GM23338 (cell line): ENCODE results near the gene DCST1. TPM values are rescaled to one million over a fixed set of nuclear protein-coding genes. Genes with fewer than 3 reads are reported as not detected.
A peak's percentile ranks its signal among the peaks of the same experiment; 100 is the strongest.

Experiments
- ATAC-seq: fragments of 200-7000 bp; cut with Tn5 transposase; 3 replicates; pipeline ENCODE4 v1.9.1; 2020
- DNase-seq: peaks from one replicate; pipeline ENCODE4 v3.0.0-alpha.2; 2015; ENCODE audit warnings: low spot score
- H2AFZ ChIP-seq: fragments of 200-600 bp; sonication (generic); 2 replicates; pipeline ENCODE4 v1.8.0; 2016; ENCODE audit warnings: antibody characterized with exemption, mild to moderate bottlenecking, moderate library complexity
- H3F3A ChIP-seq: fragments of 200-600 bp; sonication (generic); replicated peaks from 2 replicates; pipeline ENCODE4 v1.8.0; 2017; ENCODE audit warnings: antibody characterized with exemption, mixed run types, low read depth
- H3K27ac ChIP-seq: fragments of 200-600 bp; sonication (generic); 2 replicates; pipeline ENCODE4 v1.6.1; 2016; ENCODE audit warnings: low read depth
- H3K27me3 ChIP-seq: fragments of 200-600 bp; sonication (generic); 2 replicates; pipeline ENCODE4 v1.8.0; 2016; ENCODE audit warnings: mild to moderate bottlenecking, mixed run types, moderate library complexity; ENCODE audit not compliant: insufficient read depth
- H3K36me3 ChIP-seq: fragments of 200-600 bp; sonication (generic); 2 replicates; pipeline ENCODE4 v1.8.0; 2016; ENCODE audit warnings: mild to moderate bottlenecking; ENCODE audit not compliant: insufficient read depth
- H3K4me1 ChIP-seq: fragments of 200-600 bp; sonication (generic); 2 replicates; pipeline ENCODE4 v1.8.0; 2016; ENCODE audit warnings: mild to moderate bottlenecking, moderate library complexity; ENCODE audit not compliant: insufficient read depth
- H3K4me2 ChIP-seq: fragments of 200-600 bp; sonication (generic); 2 replicates; pipeline ENCODE4 v1.7.1; 2017; ENCODE audit warnings: mixed run types
- H3K4me3 ChIP-seq: fragments of 200-600 bp; sonication (generic); 2 replicates; pipeline ENCODE4 v1.6.1; 2016; ENCODE audit warnings: mixed run types
- H3K79me2 ChIP-seq: fragments of 200-600 bp; sonication (generic); replicated peaks from 2 replicates; pipeline ENCODE4 v1.8.0; 2017; ENCODE audit warnings: mild to moderate bottlenecking; ENCODE audit not compliant: insufficient read depth
- H3K9me2 ChIP-seq: fragments of 200-600 bp; sonication (generic); 2 replicates; pipeline ENCODE4 v1.8.0; 2017; ENCODE audit not compliant: insufficient read depth
- H4K20me1 ChIP-seq: fragments of 200-600 bp; sonication (generic); replicated peaks from 2 replicates; pipeline ENCODE4 v1.8.0; 2017; ENCODE audit warnings: mild to moderate bottlenecking; ENCODE audit not compliant: insufficient read depth
- H3K27ac Mint-ChIP-seq: 2 replicates; pipeline ENCODE4 v1.8.0; 2020; ENCODE audit warnings: inconsistent platforms, mild to moderate bottlenecking, moderate library complexity, mixed read lengths
- H3K27me3 Mint-ChIP-seq: 3 replicates; pipeline ENCODE4 v1.8.0; 2022; ENCODE audit warnings: low read depth, mild to moderate bottlenecking, moderate library complexity, mixed read lengths, inconsistent platforms; ENCODE audit not compliant: insufficient read depth, poor library complexity
- H3K36me3 Mint-ChIP-seq: 3 replicates; pipeline ENCODE4 v1.8.0; 2021; ENCODE audit warnings: low read depth, mild to moderate bottlenecking, inconsistent platforms, moderate library complexity, mixed read lengths
- H3K4me1 Mint-ChIP-seq: 3 replicates; pipeline ENCODE4 v1.8.0; 2020; ENCODE audit warnings: mild to moderate bottlenecking, inconsistent platforms, mixed read lengths
- H3K4me3 Mint-ChIP-seq: 3 replicates; pipeline ENCODE4 v1.8.0; 2021; ENCODE audit warnings: moderate library complexity, mild to moderate bottlenecking, inconsistent platforms, mixed read lengths
- H3K9me3 Mint-ChIP-seq: 3 replicates; pipeline ENCODE4 v1.8.0; 2020; ENCODE audit warnings: moderate library complexity, mild to moderate bottlenecking, inconsistent platforms, mixed read lengths
- CREB1 ChIP-seq: fragments of 250-450 bp; sonication (Bioruptor Pico); IDR thresholded peaks from 2 replicates; pipeline ENCODE4 v1.5.0; 2020; ENCODE audit warnings: low read depth, mild to moderate bottlenecking, moderate library complexity
- EZH2 ChIP-seq: fragments of 200-600 bp; sonication (generic); IDR thresholded peaks from one replicate; pipeline ENCODE4 v1.8.0; 2017; ENCODE audit warnings: antibody characterized with exemption, mild to moderate bottlenecking, low read depth; ENCODE audit not compliant: unreplicated experiment
- EZH2phosphoT487 ChIP-seq: fragments of 200-600 bp; sonication (generic); IDR thresholded peaks from one replicate; pipeline ENCODE4 v1.8.1; 2018; ENCODE audit warnings: antibody characterized with exemption; ENCODE audit not compliant: unreplicated experiment
- JUNB ChIP-seq: IDR thresholded peaks from one replicate; pipeline ENCODE4 v1.6.1; 2016; ENCODE audit warnings: antibody characterized with exemption; ENCODE audit not compliant: unreplicated experiment
- NANOG ChIP-seq: IDR thresholded peaks from 2 replicates; pipeline ENCODE4 v1.6.1; 2016; ENCODE audit warnings: antibody characterized with exemption, borderline replicate concordance
- POLR2AphosphoS5 ChIP-seq: IDR thresholded peaks from 2 replicates; pipeline ENCODE4 v1.6.1; 2016; ENCODE audit warnings: antibody characterized with exemption, low read depth
- ZNF114 ChIP-seq: fragments of 250-450 bp; sonication (Bioruptor Pico); IDR thresholded peaks from 2 replicates; pipeline ENCODE4 v1.5.0; 2020; ENCODE audit warnings: mild to moderate bottlenecking, moderate library complexity
- ZNF331 ChIP-seq: fragments of 250-450 bp; sonication (Bioruptor Pico); IDR thresholded peaks from 2 replicates; pipeline ENCODE4 v1.5.0; 2020; ENCODE audit warnings: low read depth, mild to moderate bottlenecking, moderate library complexity
- polyA plus RNA-seq: library from polyadenylated mRNA; unstranded; fragments of >200 nt; fragmentation: Nextera tagmentation; extraction: Ambion mirVana; gene quantifications from 2 replicates; pipeline ENCODE4 v1.2.1, GENCODE V29; 2016
- total RNA-seq: library from RNA; depleted of rRNA; stranded (reverse); fragments of >200 nt; shearing (Covaris generic); gene quantifications from 2 replicates; pipeline ENCODE4 v1.2.3, GENCODE V29; 2014
- TF ChIP-seq, protein P1 (sequence below): fragments of 250-450 bp; sonication (Bioruptor Pico); IDR thresholded peaks from 2 replicates; pipeline ENCODE4 v1.5.0; 2020; ENCODE audit warnings: mild to moderate bottlenecking, moderate library complexity
- TF ChIP-seq, protein P2 (sequence below): IDR thresholded peaks from one replicate; pipeline ENCODE4 v1.6.1; 2018; ENCODE audit warnings: antibody characterized with exemption; ENCODE audit not compliant: unreplicated experiment

DCST1 gene
- total and polyA plus RNA-seq, 2 experiments from 2014 or later = not detected

DNA sequence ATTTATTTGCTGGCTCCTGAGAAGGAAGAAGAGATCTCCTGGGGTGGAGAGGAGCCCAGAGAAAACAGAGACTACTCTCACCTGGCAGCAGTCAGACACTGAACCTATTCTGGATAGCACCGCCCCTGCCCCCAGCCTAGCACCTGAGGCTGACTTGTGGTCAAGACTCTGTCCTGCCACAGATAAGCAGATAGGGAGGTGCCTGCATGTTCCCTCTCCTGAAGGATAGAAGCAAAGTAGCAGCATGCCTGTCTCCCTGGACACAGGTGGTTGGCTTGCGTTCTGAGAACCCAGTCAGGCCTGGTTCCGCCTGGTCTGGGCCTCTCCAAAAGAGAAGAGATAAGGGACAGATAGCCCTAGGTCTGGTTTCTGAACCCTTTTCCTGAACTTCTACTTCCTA, 43.7 kb downstream of the DCST1 start:
- Histone ChIP-seq H3K27ac (no peak overlapping the region), H3K9me2 (no peaks in the 10 kb centered on the region), H3K79me2 (no peaks in the 10 kb centered on the region), H3K4me3 (no peak overlapping the region), H4K20me1 (peaks cover 6% of the 10 kb centered on the region; the same call in 1 of the 2 replicates), H3K27me3 (peaks cover 79% of the 10 kb centered on the region), H3F3A (peaks cover 9% of the 10 kb centered on the region), H2AFZ (no peak overlapping the region), H3K4me1 (peaks cover 25% of the 10 kb centered on the region), H3K36me3 (no peaks in the 10 kb centered on the region), H3K4me2 (no peak overlapping the region)
- DNase-seq (no peak), ATAC-seq (no peak)
- no peaks in the 10 kb centered on the region for H3K9me3 Mint-ChIP-seq
- no peak for TF ChIP-seq CREB1
- no peak for TF ChIP-seq EZH2phosphoT487
- TF ChIP-seq ZNF331 (CRISPR knock-in tag) = no peak
- TF ChIP-seq EZH2 = no peak
- no peak for TF ChIP-seq JUNB
- peak overlapping the region; percentile 6; the same call in 2 of the 3 replicates for H3K4me3 Mint-ChIP-seq
- peaks cover 30% of the 10 kb centered on the region for H3K4me1 Mint-ChIP-seq
- H3K27me3 Mint-ChIP-seq = peaks cover 61% of the 10 kb centered on the region
- H3K36me3 Mint-ChIP-seq = no peaks in the 10 kb centered on the region; the same call in 2 of the 3 replicates
- H3K27ac Mint-ChIP-seq = no peak overlapping the region

DNA sequence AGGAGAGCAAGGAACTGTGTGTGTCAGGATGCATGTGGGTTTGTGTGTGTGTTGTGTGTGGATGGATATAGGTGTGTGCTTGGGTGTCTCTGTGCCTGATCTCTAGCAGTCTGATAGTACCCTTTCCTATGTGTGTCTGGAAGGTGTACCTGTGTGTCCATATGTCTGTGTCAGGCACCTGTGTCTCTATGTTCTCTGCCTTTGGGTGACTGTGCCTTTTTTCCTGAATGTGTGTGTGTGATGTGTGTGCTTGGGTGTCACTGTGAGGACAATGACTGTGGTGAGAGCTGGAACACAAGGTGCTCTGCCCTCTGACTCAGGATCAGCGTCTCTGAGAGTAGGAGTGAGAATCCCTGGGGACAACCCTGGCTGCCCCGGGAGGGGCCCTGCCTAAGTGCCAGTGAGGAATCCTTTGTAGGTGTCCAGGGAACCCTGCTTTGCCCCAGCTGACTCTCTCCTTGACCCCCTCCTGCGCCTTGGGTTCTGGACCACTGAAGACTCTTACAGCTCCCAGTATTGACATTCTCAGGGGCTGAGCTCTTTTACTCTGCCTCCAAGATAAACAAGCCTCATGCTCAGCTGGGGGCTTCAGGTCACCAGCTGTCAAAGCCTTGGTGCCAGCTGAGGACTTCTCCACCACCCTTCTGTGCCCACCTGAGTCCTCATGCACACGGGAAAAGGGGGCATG, 44.3 kb downstream of the DCST1 start:
- Histone ChIP-seq H3K79me2 (no peaks in the 10 kb centered on the region), H4K20me1 (0 out of 2 replicates have a peak, but pooled peaks cover 6% of the 10 kb centered on the region), H3K9me2 (no peaks in the 10 kb centered on the region), H3K4me3 (peak overlapping the region; percentile 83), H3K4me2 (peak overlapping the region; percentile 92), H3K4me1 (peaks cover 22% of the 10 kb centered on the region), H3F3A (peaks cover 12% of the 10 kb centered on the region; the same call in 1 of the 2 replicates), H3K36me3 (no peaks in the 10 kb centered on the region), H2AFZ (peak overlapping the region; percentile 92), H3K27me3 (peaks cover 79% of the 10 kb centered on the region), H3K27ac (no peak overlapping the region)
- Mint-ChIP-seq H3K4me1 (peaks cover 29% of the 10 kb centered on the region), H3K9me3 (no peaks in the 10 kb centered on the region), H3K27ac (no peak overlapping the region), H3K27me3 (peaks cover 64% of the 10 kb centered on the region), H3K4me3 (peak overlapping the region; percentile 80), H3K36me3 (no peaks in the 10 kb centered on the region; the same call in 2 of the 3 replicates)
- ATAC-seq = no peak
- DNase-seq = no peak
- TF ChIP-seq, protein P1, sequence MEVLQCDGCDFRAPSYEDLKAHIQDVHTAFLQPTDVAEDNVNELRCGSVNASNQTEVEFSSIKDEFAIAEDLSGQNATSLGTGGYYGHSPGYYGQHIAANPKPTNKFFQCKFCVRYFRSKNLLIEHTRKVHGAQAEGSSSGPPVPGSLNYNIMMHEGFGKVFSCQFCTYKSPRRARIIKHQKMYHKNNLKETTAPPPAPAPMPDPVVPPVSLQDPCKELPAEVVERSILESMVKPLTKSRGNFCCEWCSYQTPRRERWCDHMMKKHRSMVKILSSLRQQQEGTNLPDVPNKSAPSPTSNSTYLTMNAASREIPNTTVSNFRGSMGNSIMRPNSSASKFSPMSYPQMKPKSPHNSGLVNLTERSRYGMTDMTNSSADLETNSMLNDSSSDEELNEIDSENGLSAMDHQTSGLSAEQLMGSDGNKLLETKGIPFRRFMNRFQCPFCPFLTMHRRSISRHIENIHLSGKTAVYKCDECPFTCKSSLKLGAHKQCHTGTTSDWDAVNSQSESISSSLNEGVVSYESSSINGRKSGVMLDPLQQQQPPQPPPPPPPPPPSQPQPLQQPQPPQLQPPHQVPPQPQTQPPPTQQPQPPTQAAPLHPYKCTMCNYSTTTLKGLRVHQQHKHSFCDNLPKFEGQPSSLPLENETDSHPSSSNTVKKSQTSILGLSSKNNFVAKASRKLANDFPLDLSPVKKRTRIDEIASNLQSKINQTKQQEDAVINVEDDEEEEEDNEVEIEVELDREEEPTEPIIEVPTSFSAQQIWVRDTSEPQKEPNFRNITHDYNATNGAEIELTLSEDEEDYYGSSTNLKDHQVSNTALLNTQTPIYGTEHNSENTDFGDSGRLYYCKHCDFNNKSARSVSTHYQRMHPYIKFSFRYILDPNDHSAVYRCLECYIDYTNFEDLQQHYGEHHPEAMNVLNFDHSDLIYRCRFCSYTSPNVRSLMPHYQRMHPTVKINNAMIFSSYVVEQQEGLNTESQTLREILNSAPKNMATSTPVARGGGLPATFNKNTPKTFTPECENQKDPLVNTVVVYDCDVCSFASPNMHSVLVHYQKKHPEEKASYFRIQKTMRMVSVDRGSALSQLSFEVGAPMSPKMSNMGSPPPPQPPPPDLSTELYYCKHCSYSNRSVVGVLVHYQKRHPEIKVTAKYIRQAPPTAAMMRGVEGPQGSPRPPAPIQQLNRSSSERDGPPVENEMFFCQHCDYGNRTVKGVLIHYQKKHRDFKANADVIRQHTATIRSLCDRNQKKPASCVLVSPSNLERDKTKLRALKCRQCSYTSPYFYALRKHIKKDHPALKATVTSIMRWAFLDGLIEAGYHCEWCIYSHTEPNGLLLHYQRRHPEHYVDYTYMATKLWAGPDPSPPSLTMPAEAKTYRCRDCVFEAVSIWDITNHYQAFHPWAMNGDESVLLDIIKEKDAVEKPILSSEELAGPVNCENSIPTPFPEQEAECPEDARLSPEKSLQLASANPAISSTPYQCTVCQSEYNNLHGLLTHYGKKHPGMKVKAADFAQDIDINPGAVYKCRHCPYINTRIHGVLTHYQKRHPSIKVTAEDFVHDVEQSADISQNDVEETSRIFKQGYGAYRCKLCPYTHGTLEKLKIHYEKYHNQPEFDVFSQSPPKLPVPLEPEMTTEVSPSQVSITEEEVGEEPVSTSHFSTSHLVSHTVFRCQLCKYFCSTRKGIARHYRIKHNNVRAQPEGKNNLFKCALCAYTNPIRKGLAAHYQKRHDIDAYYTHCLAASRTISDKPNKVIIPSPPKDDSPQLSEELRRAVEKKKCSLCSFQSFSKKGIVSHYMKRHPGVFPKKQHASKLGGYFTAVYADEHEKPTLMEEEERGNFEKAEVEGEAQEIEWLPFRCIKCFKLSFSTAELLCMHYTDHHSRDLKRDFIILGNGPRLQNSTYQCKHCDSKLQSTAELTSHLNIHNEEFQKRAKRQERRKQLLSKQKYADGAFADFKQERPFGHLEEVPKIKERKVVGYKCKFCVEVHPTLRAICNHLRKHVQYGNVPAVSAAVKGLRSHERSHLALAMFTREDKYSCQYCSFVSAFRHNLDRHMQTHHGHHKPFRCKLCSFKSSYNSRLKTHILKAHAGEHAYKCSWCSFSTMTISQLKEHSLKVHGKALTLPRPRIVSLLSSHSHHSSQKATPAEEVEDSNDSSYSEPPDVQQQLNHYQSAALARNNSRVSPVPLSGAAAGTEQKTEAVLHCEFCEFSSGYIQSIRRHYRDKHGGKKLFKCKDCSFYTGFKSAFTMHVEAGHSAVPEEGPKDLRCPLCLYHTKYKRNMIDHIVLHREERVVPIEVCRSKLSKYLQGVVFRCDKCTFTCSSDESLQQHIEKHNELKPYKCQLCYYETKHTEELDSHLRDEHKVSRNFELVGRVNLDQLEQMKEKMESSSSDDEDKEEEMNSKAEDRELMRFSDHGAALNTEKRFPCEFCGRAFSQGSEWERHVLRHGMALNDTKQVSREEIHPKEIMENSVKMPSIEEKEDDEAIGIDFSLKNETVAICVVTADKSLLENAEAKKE (CRISPR knock-in tag) = no peak
- TF ChIP-seq, protein P2, sequence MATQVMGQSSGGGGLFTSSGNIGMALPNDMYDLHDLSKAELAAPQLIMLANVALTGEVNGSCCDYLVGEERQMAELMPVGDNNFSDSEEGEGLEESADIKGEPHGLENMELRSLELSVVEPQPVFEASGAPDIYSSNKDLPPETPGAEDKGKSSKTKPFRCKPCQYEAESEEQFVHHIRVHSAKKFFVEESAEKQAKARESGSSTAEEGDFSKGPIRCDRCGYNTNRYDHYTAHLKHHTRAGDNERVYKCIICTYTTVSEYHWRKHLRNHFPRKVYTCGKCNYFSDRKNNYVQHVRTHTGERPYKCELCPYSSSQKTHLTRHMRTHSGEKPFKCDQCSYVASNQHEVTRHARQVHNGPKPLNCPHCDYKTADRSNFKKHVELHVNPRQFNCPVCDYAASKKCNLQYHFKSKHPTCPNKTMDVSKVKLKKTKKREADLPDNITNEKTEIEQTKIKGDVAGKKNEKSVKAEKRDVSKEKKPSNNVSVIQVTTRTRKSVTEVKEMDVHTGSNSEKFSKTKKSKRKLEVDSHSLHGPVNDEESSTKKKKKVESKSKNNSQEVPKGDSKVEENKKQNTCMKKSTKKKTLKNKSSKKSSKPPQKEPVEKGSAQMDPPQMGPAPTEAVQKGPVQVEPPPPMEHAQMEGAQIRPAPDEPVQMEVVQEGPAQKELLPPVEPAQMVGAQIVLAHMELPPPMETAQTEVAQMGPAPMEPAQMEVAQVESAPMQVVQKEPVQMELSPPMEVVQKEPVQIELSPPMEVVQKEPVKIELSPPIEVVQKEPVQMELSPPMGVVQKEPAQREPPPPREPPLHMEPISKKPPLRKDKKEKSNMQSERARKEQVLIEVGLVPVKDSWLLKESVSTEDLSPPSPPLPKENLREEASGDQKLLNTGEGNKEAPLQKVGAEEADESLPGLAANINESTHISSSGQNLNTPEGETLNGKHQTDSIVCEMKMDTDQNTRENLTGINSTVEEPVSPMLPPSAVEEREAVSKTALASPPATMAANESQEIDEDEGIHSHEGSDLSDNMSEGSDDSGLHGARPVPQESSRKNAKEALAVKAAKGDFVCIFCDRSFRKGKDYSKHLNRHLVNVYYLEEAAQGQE = no peak
- TF ChIP-seq ZNF331 (CRISPR knock-in tag) (no peak), POLR2AphosphoS5 (no peak), ZNF114 (no peak), EZH2phosphoT487 (no peak), NANOG (no peak), JUNB (no peak)
